NCI-H526 treated with DMSO at 0.1 percent for 48 hours (cell line): ENCODE data around the gene APCDD1L.

Source experiments
- DNase-seq: peaks from one replicate; lab custom pipeline; 2025; lab: John Stamatoyannopoulos, UW

Gene APCDD1L

GRCh38 chr20:58515233-58516212, at the start of gene APCDD1L:
Gene APCDD1L (minus strand): TSS chr20:58515399. CDS start chr20:58514707, 692 bp downstream.
- DNase-seq: no peak

GRCh38 chr20:58559368-58559729, 44.1 kb upstream of the APCDD1L start:
- DNase-seq: no peak

GRCh38 chr20:58558486-58559367, 43.5 kb upstream of the APCDD1L start:
- DNase-seq: no peak

GRCh38 chr20:58557733-58558342, 42.6 kb upstream of the APCDD1L start:
- no peak for DNase-seq

GRCh38 chr20:58556961-58557360, 41.8 kb upstream of the APCDD1L start:
- DNase-seq: no peak

GRCh38 chr20:58555078-58555765, 40.0 kb upstream of the APCDD1L start:
- DNase-seq: no peak

- no peak for DNase-seq
Measured at GRCh38 chr20:58554541-58554940, 39.3 kb upstream of the APCDD1L start.

- no peak for DNase-seq
Measured at GRCh38 chr20:58553841-58554240, 38.6 kb upstream of the APCDD1L start.

GRCh38 chr20:58553166-58553696, 38.0 kb upstream of the APCDD1L start:
- DNase-seq: no peak

- DNase-seq: no peak
Measured at GRCh38 chr20:58552366-58552934, 37.3 kb upstream of the APCDD1L start.

- no peak for DNase-seq
Measured at GRCh38 chr20:58551631-58552030, 36.4 kb upstream of the APCDD1L start.

GRCh38 chr20:58550275-58551059, 35.3 kb upstream of the APCDD1L start:
- no peak for DNase-seq

GRCh38 chr20:58549231-58550209, 34.3 kb upstream of the APCDD1L start:
- DNase-seq: no peak

- DNase-seq: no peak
Measured at GRCh38 chr20:58547623-58548475, 32.6 kb upstream of the APCDD1L start.

GRCh38 chr20:58546756-58547622, 31.8 kb upstream of the APCDD1L start:
- DNase-seq: no peak

- no peak for DNase-seq
Measured at GRCh38 chr20:58546416-58546711, 31.2 kb upstream of the APCDD1L start.
